ENCODE results near the gene FOXP2. TPM values are rescaled to one million over a fixed set of nuclear protein-coding genes. Genes with fewer than 3 reads are reported as not detected.

The FOXP2 gene
- total and polyA plus RNA-seq, 2 donors (not counting 3 experiments of a cell fraction or from before 2014, with no cell fraction given), result 0.37 to 2.7 TPM

DNA sequence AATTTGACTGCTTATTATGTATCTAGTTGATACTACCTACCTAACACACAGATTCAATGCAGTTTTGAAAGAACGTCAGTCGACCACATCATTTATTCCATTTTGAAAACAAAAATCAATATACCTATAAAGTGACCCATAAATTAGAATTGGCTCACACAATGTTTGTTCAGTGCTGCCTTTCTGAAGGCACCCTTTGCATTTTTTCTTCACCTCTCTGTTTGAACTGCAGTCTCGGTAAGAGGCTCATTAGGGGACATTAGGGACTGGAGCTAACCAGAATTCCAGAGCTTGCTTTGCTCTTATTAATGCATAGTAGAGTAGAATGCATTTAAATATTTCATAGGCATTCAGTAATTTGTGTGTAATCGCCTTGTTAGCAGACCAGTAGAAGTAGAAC, 234.1 kb downstream of the FOXP2 start:
- dilution Hi-C loops (cut with MboI; ENCODE audit: extremely low pct_ligation_motif_present, low sequenced_read_pairs), result no loop called here
- ChIA-PET CTCF (interaction anchor here (1.3 to 2.0 kb wide), 2 partner anchors 13 to 14 kb away, joined by 3 to 6 read pairs; no protein-coding TSS in a partner anchor), POLR2A (no interaction called here)
- Histone ChIP-seq H3K4me2 (ENCODE audit: insufficient read depth, low read length) (no peak overlapping the region), H3K27me3 (ENCODE audit: control insufficient read depth in 2 of 2, insufficient read depth in 2 of 2, low read length in 2 of 2) (no peaks in the 10 kb centered on the region), H3K27ac (ENCODE audit: insufficient read depth, low read depth, low read length) (no peak overlapping the region), H3K4me1 (ENCODE audit: control insufficient read depth, extremely low read depth, insufficient read depth, low read length) (no peaks in the 10 kb centered on the region), H3K9ac (replicated peaks; ENCODE audit: extremely low read depth, insufficient read depth, low read length) (no peak overlapping the region), H3K36me3 (ENCODE audit: control insufficient read depth in 2 of 2, extremely low read depth in 1 of 2, insufficient read depth in 2 of 2, low read length in 2 of 2) (no peaks in the 10 kb centered on the region), H3K9me3 (replicated peaks; ENCODE audit: control insufficient read depth, insufficient read depth, low read length) (no peaks in the 10 kb centered on the region), H3K9me1 (replicated peaks; ENCODE audit: control insufficient read depth, extremely low read depth, insufficient read depth, low read length) (no peaks in the 10 kb centered on the region), H4K20me1 (replicated peaks; ENCODE audit: control insufficient read depth, extremely low read depth, insufficient read depth, low read length) (no peaks in the 10 kb centered on the region), H3K79me2 (ENCODE audit: control insufficient read depth, insufficient read depth, low read length) (no peaks in the 10 kb centered on the region), H2AFZ (ENCODE audit: low read depth, low read length) (no peak overlapping the region), H3K4me3 (replicated peaks in 1 of 3; ENCODE audit: insufficient read depth in 1 of 3, low read depth in 1 of 3, low read length in 3 of 3) (no peak overlapping the region)
- no TSS peak for BruUV-seq (replicated peaks)
- DNase-seq (ENCODE audit: low read depth, low spot score) (no peak), FAIRE-seq (no peak)
- intact Hi-C loops (cut with micrococcal nuclease), result no loop called here
- TF ChIP-seq JUN (IDR thresholded peaks at IDR 0.05; ENCODE audit: borderline replicate concordance, insufficient read depth, insufficient read length, low read depth) (no peak), GATA2 (IDR thresholded peaks at IDR 0.05; ENCODE audit: insufficient read depth, insufficient read length, low read depth, low read length) (no peak), MYC (IDR thresholded peaks at IDR 0.05; ENCODE audit: low read depth, low read length) (no peak), EZH2 (IDR thresholded peaks at IDR 0.05; ENCODE audit: borderline replicate concordance, low read depth, low read length, severe bottlenecking) (no peak), POLR2AphosphoS5 (IDR thresholded peaks at IDR 0.05; ENCODE audit: insufficient read depth, low read depth, low read length) (no peak), POLR2A (IDR thresholded peaks at IDR 0.05; ENCODE audit: low read depth, low read length) (no peak), FOS (IDR thresholded peaks at IDR 0.05; ENCODE audit: borderline replicate concordance, insufficient read depth, low read length) (no peak)
- TF ChIP-seq, protein P1, sequence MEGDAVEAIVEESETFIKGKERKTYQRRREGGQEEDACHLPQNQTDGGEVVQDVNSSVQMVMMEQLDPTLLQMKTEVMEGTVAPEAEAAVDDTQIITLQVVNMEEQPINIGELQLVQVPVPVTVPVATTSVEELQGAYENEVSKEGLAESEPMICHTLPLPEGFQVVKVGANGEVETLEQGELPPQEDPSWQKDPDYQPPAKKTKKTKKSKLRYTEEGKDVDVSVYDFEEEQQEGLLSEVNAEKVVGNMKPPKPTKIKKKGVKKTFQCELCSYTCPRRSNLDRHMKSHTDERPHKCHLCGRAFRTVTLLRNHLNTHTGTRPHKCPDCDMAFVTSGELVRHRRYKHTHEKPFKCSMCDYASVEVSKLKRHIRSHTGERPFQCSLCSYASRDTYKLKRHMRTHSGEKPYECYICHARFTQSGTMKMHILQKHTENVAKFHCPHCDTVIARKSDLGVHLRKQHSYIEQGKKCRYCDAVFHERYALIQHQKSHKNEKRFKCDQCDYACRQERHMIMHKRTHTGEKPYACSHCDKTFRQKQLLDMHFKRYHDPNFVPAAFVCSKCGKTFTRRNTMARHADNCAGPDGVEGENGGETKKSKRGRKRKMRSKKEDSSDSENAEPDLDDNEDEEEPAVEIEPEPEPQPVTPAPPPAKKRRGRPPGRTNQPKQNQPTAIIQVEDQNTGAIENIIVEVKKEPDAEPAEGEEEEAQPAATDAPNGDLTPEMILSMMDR (IDR thresholded peaks at IDR 0.05; ENCODE audit: extremely low read depth in 1 of 2, insufficient read depth in 1 of 2, low read depth in 1 of 2, low read length in 2 of 2), result no peak
- TF ChIP-seq, protein P2, sequence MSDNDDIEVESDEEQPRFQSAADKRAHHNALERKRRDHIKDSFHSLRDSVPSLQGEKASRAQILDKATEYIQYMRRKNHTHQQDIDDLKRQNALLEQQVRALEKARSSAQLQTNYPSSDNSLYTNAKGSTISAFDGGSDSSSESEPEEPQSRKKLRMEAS (IDR thresholded peaks at IDR 0.05; ENCODE audit: insufficient read depth, insufficient read length), result no peak

Data from endothelial cell of umbilical vein (primary cell).